A673 (cell line): ENCODE data around the gene JUNB.

Experiments
- EZH2 ChIP-seq: fragments of 200-600 bp; sonication (generic); IDR thresholded peaks from 2 replicates; pipeline ENCODE4 v1.6.1; 2017; ENCODE audit warnings: borderline replicate concordance, low read depth, mild to moderate bottlenecking, mixed read lengths, antibody characterized with exemption, low read length; ENCODE audit not compliant: poor library complexity, severe bottlenecking
- TF ChIP-seq, protein P1 (sequence below): fragments of 300-800, 200-600 bp; sonication (generic); conservative IDR thresholded peaks from 2 replicates; pipeline ENCODE4 v1.5.1; 2017; ENCODE audit warnings: low read depth, mild to moderate bottlenecking, antibody characterized with exemption, low read length, moderate library complexity, mixed read lengths

DNA sequence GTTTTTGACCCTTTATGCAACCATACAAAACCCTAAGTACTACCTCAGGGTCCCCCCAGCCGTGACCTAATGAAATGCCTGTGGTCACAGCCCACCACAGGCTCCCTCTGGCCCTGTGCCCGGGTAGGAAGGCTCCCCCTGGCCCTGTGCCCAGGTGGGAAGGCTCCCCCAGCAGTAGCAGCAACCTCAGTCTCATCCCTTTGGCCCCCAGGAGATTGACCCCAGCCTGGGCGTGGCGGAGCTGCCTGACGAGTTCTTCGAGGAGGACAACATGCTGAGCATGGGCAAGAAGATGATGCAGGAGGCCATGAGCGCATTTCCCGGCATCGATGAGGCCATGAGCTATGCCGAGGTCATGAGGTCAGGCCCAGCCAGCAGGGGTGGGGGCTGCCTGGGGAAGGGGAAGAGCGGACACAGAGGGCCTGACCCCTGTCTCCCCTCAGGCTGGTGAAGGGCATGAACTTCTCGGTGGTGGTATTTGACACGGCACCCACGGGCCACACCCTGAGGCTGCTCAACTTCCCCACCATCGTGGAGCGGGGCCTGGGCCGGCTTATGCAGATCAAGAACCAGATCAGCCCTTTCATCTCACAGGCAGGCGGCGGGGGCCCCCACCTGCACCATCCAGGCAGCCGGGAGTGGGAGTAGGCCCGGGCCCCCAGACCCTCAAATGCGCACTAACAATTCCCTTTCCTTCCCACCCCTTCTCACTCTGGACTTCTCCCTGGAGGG is 46.0 kb upstream of the JUNB start:
- TF ChIP-seq, protein P1, sequence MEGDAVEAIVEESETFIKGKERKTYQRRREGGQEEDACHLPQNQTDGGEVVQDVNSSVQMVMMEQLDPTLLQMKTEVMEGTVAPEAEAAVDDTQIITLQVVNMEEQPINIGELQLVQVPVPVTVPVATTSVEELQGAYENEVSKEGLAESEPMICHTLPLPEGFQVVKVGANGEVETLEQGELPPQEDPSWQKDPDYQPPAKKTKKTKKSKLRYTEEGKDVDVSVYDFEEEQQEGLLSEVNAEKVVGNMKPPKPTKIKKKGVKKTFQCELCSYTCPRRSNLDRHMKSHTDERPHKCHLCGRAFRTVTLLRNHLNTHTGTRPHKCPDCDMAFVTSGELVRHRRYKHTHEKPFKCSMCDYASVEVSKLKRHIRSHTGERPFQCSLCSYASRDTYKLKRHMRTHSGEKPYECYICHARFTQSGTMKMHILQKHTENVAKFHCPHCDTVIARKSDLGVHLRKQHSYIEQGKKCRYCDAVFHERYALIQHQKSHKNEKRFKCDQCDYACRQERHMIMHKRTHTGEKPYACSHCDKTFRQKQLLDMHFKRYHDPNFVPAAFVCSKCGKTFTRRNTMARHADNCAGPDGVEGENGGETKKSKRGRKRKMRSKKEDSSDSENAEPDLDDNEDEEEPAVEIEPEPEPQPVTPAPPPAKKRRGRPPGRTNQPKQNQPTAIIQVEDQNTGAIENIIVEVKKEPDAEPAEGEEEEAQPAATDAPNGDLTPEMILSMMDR = no peak
- no peak for TF ChIP-seq EZH2
